Measurements from ENCODE around the gene GYG1.

DNA sequence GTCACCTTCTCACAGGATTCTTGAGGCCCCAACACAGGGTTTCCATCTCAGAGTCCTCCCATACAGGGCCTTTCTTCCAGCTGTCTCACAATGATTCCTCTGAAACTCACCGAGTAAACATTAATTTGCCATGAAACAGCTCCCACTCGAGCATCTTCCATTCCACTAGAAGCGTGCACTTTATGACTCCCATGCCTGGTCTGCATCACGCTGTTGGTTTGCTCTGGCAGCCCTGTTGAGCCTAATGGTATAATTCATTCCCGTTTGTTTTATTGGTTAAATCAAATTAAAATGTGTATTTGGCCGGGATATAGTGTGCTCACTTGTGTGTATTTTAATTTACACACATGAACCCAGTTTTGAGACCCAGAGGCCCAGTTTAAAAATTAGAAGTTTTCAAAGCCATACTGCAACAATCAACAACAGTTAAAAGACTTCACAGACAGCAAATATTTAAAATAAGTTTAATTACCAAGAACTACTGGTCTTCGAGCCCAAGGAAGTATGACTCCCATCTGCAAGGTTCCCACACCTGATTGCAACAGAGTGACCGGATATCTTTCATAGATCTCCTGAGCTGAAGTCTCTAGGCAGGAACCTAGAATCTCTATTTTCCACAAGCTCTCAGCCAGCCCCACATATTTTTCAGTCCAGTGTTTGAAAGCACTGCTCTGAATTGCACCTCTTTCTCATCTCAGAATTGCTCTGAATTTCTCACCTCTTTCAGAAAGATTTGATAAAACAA, 42.3 kb upstream of the GYG1 start:
- TF ChIP-seq CTCF (IDR thresholded peaks at IDR 0.05; ENCODE audit: low read depth, low read length) (no peak), EZH2phosphoT487 (IDR thresholded peaks at IDR 0.05; ENCODE audit: low read depth) (no peak)

Data from OCI-LY3 (cell line).